Measurements from ENCODE around the gene SLC9A4. TPM values are rescaled to one million over a fixed set of nuclear protein-coding genes. Genes with fewer than 3 reads are reported as not detected.

The SLC9A4 gene
- total RNA-seq, 1 experiment from 2014 or later, result 0.07 TPM

DNA sequence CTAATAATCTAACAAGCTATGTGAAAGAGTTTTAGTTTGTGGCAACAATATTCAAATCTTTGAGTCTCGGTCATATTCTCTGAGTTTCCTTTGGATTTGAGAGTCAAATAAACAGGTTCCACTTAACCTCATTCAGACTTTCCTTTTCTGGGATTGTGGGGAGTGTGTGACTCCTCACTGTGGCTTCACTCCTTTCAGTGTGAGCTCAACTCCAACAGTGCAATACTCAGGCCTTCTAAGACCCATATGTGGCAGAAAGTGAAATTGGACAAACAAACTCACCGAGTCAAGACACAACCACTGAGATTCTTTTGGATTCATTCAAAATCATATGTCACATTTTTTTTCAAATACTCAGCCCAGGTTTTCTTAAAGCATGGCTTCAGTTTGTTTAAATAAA, 25.4 kb downstream of the SLC9A4 start (continued):
- TF ChIP-seq JUND (IDR thresholded peaks at IDR 0.05), result no peak
- no peak for TF ChIP-seq SRF (IDR thresholded peaks at IDR 0.05; ENCODE audit: low read depth)

DNA sequence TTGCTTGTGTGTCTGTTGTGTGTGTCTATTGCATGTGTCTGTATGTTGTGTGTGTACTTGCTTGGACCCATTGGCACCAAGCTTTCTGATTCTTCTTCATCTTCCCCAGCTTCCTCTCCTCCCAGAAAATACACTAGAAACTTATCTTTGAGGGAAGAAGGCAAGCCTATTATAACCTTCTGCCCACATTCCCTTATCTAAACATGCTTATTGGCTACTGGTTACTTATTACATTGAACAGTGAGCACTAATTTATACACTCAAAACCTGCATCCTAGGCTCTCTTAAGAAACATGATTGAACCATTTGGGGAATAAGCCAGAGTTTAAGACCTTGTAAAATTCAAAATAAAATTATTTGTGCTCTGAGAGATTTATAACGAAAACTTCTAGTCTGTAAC, 26.5 kb downstream of the SLC9A4 start:
- no peak overlapping the region for H3K4me2 ChIP-seq (ENCODE audit: low read length)
- ChIA-PET RAD21 (ENCODE audit: low non-redundant PET in 1 of 2, low total read pairs in 2 of 2, uncharacterized antibody in 2 of 2, unreplicated experiment in 2 of 2) (no interaction called here), CTCF (interaction anchor here (1.0 kb wide), 1 partner anchor 26 kb away, joined by 3 read pairs; the partner anchor contains the start of gene SLC9A4), POLR2A (no interaction called here)
- ATAC-seq (no peak), DNase-seq (ENCODE audit: low read depth, low spot score) (no peak)
- no peak overlapping the region for H3K27ac ChIP-seq (ENCODE audit: low read depth, low read length)
- H3K4me1 ChIP-seq (ENCODE audit: control insufficient read depth in 1 of 2, insufficient read depth in 2 of 2, low read length in 2 of 2), result no peaks in the 10 kb centered on the region
- no TSS peak for BruUV-seq (replicated peaks)
- no peaks in the 10 kb centered on the region for H3K27me3 ChIP-seq (ENCODE audit: insufficient read depth, low read length)
- H3K4me3 ChIP-seq (replicated peaks in 1 of 2; ENCODE audit: low read depth in 1 of 2, low read length in 2 of 2), result no peak overlapping the region
- no peaks in the 10 kb centered on the region for H3K9me2 ChIP-seq (ENCODE audit: insufficient read depth)
- H4K20me1 ChIP-seq (ENCODE audit: insufficient read depth), result no peaks in the 10 kb centered on the region
- no peaks in the 10 kb centered on the region for H3K9me3 ChIP-seq (ENCODE audit: control insufficient read depth in 1 of 2, insufficient read depth in 1 of 2, low read depth in 1 of 2, low read length in 2 of 2)
- no peaks in the 10 kb centered on the region for H3K36me3 ChIP-seq (ENCODE audit: control insufficient read depth in 1 of 2, insufficient read depth in 2 of 2, low read length in 2 of 2)
- intact Hi-C loops (cut with micrococcal nuclease), result no loop called here
- TF ChIP-seq, protein P1, sequence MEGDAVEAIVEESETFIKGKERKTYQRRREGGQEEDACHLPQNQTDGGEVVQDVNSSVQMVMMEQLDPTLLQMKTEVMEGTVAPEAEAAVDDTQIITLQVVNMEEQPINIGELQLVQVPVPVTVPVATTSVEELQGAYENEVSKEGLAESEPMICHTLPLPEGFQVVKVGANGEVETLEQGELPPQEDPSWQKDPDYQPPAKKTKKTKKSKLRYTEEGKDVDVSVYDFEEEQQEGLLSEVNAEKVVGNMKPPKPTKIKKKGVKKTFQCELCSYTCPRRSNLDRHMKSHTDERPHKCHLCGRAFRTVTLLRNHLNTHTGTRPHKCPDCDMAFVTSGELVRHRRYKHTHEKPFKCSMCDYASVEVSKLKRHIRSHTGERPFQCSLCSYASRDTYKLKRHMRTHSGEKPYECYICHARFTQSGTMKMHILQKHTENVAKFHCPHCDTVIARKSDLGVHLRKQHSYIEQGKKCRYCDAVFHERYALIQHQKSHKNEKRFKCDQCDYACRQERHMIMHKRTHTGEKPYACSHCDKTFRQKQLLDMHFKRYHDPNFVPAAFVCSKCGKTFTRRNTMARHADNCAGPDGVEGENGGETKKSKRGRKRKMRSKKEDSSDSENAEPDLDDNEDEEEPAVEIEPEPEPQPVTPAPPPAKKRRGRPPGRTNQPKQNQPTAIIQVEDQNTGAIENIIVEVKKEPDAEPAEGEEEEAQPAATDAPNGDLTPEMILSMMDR (IDR thresholded peaks at IDR 0.05 in 2 of 3, conservative IDR thresholded peaks at IDR 0.05 in 1 of 3; ENCODE audit: borderline replicate concordance in 1 of 3, insufficient read depth in 1 of 3, low read depth in 2 of 3, low read length in 2 of 3), result no peak
- TF ChIP-seq, protein P2, sequence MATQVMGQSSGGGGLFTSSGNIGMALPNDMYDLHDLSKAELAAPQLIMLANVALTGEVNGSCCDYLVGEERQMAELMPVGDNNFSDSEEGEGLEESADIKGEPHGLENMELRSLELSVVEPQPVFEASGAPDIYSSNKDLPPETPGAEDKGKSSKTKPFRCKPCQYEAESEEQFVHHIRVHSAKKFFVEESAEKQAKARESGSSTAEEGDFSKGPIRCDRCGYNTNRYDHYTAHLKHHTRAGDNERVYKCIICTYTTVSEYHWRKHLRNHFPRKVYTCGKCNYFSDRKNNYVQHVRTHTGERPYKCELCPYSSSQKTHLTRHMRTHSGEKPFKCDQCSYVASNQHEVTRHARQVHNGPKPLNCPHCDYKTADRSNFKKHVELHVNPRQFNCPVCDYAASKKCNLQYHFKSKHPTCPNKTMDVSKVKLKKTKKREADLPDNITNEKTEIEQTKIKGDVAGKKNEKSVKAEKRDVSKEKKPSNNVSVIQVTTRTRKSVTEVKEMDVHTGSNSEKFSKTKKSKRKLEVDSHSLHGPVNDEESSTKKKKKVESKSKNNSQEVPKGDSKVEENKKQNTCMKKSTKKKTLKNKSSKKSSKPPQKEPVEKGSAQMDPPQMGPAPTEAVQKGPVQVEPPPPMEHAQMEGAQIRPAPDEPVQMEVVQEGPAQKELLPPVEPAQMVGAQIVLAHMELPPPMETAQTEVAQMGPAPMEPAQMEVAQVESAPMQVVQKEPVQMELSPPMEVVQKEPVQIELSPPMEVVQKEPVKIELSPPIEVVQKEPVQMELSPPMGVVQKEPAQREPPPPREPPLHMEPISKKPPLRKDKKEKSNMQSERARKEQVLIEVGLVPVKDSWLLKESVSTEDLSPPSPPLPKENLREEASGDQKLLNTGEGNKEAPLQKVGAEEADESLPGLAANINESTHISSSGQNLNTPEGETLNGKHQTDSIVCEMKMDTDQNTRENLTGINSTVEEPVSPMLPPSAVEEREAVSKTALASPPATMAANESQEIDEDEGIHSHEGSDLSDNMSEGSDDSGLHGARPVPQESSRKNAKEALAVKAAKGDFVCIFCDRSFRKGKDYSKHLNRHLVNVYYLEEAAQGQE (IDR thresholded peaks at IDR 0.05; ENCODE audit: low read depth), result no peak
- no peak for TF ChIP-seq POLR2AphosphoS5 (IDR thresholded peaks at IDR 0.05; ENCODE audit: low read depth, low read length)
- no peak overlapping the region for H2AFZ ChIP-seq (ENCODE audit: low read depth, low read length, poor library complexity, severe bottlenecking)
- H3K79me2 ChIP-seq (ENCODE audit: insufficient read depth, low read length), result no peaks in the 10 kb centered on the region
- H3K9ac ChIP-seq (ENCODE audit: low read length), result no peak overlapping the region
